WTC11 (cell line): Measurements from ENCODE around the gene PRR23E. TPM values are rescaled to one million over a fixed set of nuclear protein-coding genes. Genes with fewer than 3 reads are reported as not detected.
A peak's percentile ranks its signal among the peaks of the same experiment; 100 is the strongest.

Experiments used
- CREB1 ChIP-seq: sonication (generic); formaldehyde crosslinking; IDR thresholded peaks from 2 replicates; pipeline ENCODE4 v1.8.0; 2023; ENCODE audit warnings: mild to moderate bottlenecking, missing genetic modification reagents
- E2F1 ChIP-seq: sonication (generic); formaldehyde crosslinking; IDR thresholded peaks from 2 replicates; pipeline ENCODE4 v1.8.0; 2022; ENCODE audit warnings: mild to moderate bottlenecking, missing genetic modification reagents
- EMX1 ChIP-seq: fragments of 250-450 bp; sonication (Bioruptor Pico); IDR thresholded peaks from 2 replicates; pipeline ENCODE4 v1.8.0; 2021; ENCODE audit warnings: mild to moderate bottlenecking
- ETV6 ChIP-seq: sonication (generic); formaldehyde crosslinking; IDR thresholded peaks from 2 replicates; pipeline ENCODE4 v1.8.1; 2022; ENCODE audit warnings: mild to moderate bottlenecking, missing genetic modification reagents
- FOXJ3 ChIP-seq: sonication (generic); formaldehyde crosslinking; IDR thresholded peaks from 2 replicates; pipeline ENCODE4 v1.9.0; 2021; ENCODE audit warnings: missing genetic modification reagents, mild to moderate bottlenecking, borderline replicate concordance
- FOXP1 ChIP-seq: sonication (generic); formaldehyde crosslinking; IDR thresholded peaks from 2 replicates; pipeline ENCODE4 v1.8.0; 2022; ENCODE audit warnings: missing genetic modification reagents, mild to moderate bottlenecking, moderate library complexity, borderline replicate concordance
- HMGXB4 ChIP-seq: sonication (generic); formaldehyde crosslinking; IDR thresholded peaks from 2 replicates; pipeline ENCODE4 v1.8.1; 2023; ENCODE audit warnings: mild to moderate bottlenecking, moderate library complexity, missing genetic modification reagents
- KAT7 ChIP-seq: sonication (generic); formaldehyde crosslinking; IDR thresholded peaks from 2 replicates; pipeline ENCODE4 v1.8.1; 2023; ENCODE audit warnings: missing genetic modification reagents, mild to moderate bottlenecking, borderline replicate concordance
- NFE2L1 ChIP-seq: sonication (generic); formaldehyde crosslinking; IDR thresholded peaks from 2 replicates; pipeline ENCODE4 v1.8.1; 2023; ENCODE audit warnings: missing genetic modification reagents
- NFYB ChIP-seq: sonication (generic); formaldehyde crosslinking; conservative IDR thresholded peaks from 2 replicates; pipeline ENCODE4 v1.8.0; 2022; ENCODE audit warnings: low read depth, missing genetic modification reagents
- NR2C2 ChIP-seq: sonication (generic); formaldehyde crosslinking; IDR thresholded peaks from 2 replicates; pipeline ENCODE4 v1.8.0; 2022; ENCODE audit warnings: mild to moderate bottlenecking, missing genetic modification reagents
- PREB ChIP-seq: sonication (generic); formaldehyde crosslinking; IDR thresholded peaks from 2 replicates; pipeline ENCODE4 v1.8.1; 2022; ENCODE audit warnings: mild to moderate bottlenecking, missing genetic modification reagents, moderate library complexity, borderline replicate concordance
- PRRX2 ChIP-seq: fragments of 250-450 bp; sonication (Bioruptor Pico); IDR thresholded peaks from 2 replicates; pipeline ENCODE4 v1.8.0; 2021; ENCODE audit warnings: mild to moderate bottlenecking
- RORB ChIP-seq: fragments of 250-450 bp; sonication (Bioruptor Pico); IDR thresholded peaks from 2 replicates; pipeline ENCODE4 v1.9.0; 2021; ENCODE audit warnings: mild to moderate bottlenecking
- TP53 ChIP-seq: sonication (generic); formaldehyde crosslinking; IDR thresholded peaks from 2 replicates; pipeline ENCODE4 v1.8.1; 2023; ENCODE audit warnings: mild to moderate bottlenecking, missing genetic modification reagents
- ZNF317 ChIP-seq: sonication (generic); formaldehyde crosslinking; IDR thresholded peaks from 2 replicates; pipeline ENCODE4 v1.8.1; 2023; ENCODE audit warnings: low read depth, mild to moderate bottlenecking, moderate library complexity, missing genetic modification reagents, borderline replicate concordance
- ZNF396 ChIP-seq: fragments of 250-450 bp; sonication (Bioruptor Pico); IDR thresholded peaks from 2 replicates; pipeline ENCODE4 v1.8.0; 2021; ENCODE audit warnings: mild to moderate bottlenecking, moderate library complexity, borderline replicate concordance
- total RNA-seq: library from RNA; stranded (reverse); gene quantifications from 3 replicates; pipeline ENCODE4 v1.2.3, GENCODE V29; 2021
- TF ChIP-seq, protein P1 (sequence below): sonication (generic); formaldehyde crosslinking; IDR thresholded peaks from 2 replicates; pipeline ENCODE4 v1.8.1; 2023; ENCODE audit warnings: mild to moderate bottlenecking, missing genetic modification reagents
- TF ChIP-seq, protein P2 (sequence below): sonication (generic); formaldehyde crosslinking; IDR thresholded peaks from 2 replicates; pipeline ENCODE4 v1.8.0; 2023; ENCODE audit warnings: missing genetic modification reagents
- TF ChIP-seq, protein P3 (sequence below): sonication (generic); formaldehyde crosslinking; IDR thresholded peaks from 2 replicates; pipeline ENCODE4 v1.8.1; 2023; ENCODE audit warnings: mild to moderate bottlenecking, missing genetic modification reagents, moderate library complexity
- TF ChIP-seq, protein P4 (sequence below): sonication (generic); formaldehyde crosslinking; IDR thresholded peaks from 2 replicates; pipeline ENCODE4 v1.8.1; 2022; ENCODE audit warnings: missing genetic modification reagents, borderline replicate concordance
- TF ChIP-seq, protein P5 (sequence below): sonication (generic); formaldehyde crosslinking; IDR thresholded peaks from 2 replicates; pipeline ENCODE4 v1.8.0; 2022; ENCODE audit warnings: mild to moderate bottlenecking, missing genetic modification reagents
- TF ChIP-seq, protein P6 (sequence below): sonication (generic); formaldehyde crosslinking; IDR thresholded peaks from 2 replicates; pipeline ENCODE4 v1.8.0; 2022; ENCODE audit warnings: missing genetic modification reagents
- TF ChIP-seq, protein P7 (sequence below): sonication (generic); formaldehyde crosslinking; IDR thresholded peaks from 2 replicates; pipeline ENCODE4 v1.8.0; 2022; ENCODE audit warnings: mild to moderate bottlenecking, missing genetic modification reagents

PRR23E gene
- total RNA-seq, 1 experiment from 2014 or later, result not detected

DNA sequence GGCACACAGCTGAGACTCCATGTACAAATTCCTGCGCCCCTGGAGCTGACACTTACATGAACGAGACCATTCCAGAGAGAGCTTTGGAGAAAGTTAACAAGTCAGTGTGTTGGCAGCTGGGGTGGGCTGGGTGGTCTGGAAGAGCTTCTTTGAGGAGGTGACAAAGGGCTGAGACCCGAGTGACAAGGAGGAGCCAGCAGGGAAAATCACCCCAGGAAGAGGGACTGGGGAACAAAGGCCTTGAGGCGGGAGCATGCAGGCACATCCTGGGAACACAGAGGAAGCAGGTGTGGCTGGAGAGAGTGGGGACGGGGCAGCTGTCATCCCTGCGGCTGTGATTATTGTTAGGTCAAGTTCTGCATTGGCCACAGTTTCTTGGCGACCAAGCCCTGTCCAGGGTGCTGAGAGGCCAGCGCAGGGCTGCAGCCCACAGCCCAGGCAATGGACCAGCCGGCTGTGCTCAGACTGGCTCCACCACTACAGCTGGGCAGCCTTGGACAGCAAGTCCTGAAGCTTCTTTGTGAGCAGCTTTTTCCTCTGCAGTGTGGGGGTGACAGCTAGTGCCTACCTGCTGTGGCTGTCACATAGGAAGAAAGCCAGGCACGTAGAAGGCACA lies 34.2 kb upstream of the PRR23E start (continued):
- TF ChIP-seq TP53 (CRISPR knock-in tag), result peak; percentile 77; the same call in 1 of the 2 replicates
- TF ChIP-seq, protein P1, sequence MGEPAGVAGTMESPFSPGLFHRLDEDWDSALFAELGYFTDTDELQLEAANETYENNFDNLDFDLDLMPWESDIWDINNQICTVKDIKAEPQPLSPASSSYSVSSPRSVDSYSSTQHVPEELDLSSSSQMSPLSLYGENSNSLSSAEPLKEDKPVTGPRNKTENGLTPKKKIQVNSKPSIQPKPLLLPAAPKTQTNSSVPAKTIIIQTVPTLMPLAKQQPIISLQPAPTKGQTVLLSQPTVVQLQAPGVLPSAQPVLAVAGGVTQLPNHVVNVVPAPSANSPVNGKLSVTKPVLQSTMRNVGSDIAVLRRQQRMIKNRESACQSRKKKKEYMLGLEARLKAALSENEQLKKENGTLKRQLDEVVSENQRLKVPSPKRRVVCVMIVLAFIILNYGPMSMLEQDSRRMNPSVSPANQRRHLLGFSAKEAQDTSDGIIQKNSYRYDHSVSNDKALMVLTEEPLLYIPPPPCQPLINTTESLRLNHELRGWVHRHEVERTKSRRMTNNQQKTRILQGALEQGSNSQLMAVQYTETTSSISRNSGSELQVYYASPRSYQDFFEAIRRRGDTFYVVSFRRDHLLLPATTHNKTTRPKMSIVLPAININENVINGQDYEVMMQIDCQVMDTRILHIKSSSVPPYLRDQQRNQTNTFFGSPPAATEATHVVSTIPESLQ (CRISPR knock-in tag), result no peak
- TF ChIP-seq ETV6 (CRISPR knock-in tag), result peak; percentile 80
- TF ChIP-seq ZNF396 (CRISPR knock-in tag), result no peak
- TF ChIP-seq KAT7, result no peak
- TF ChIP-seq, protein P2, sequence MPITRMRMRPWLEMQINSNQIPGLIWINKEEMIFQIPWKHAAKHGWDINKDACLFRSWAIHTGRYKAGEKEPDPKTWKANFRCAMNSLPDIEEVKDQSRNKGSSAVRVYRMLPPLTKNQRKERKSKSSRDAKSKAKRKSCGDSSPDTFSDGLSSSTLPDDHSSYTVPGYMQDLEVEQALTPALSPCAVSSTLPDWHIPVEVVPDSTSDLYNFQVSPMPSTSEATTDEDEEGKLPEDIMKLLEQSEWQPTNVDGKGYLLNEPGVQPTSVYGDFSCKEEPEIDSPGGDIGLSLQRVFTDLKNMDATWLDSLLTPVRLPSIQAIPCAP (CRISPR knock-in tag), result peak; percentile 70; the same call in 1 of the 2 replicates
- no peak for TF ChIP-seq CREB1 (CRISPR knock-in tag)
- TF ChIP-seq HMGXB4 (CRISPR knock-in tag), result no peak
- TF ChIP-seq EMX1 (CRISPR knock-in tag), result no peak
- TF ChIP-seq ZNF317 (CRISPR knock-in tag), result no peak
- TF ChIP-seq NR2C2 (CRISPR knock-in tag), result no peak
- no peak for TF ChIP-seq PREB (CRISPR knock-in tag)
- no peak for TF ChIP-seq NFYB (CRISPR knock-in tag)
- no peak for TF ChIP-seq PRRX2
- no peak for TF ChIP-seq FOXJ3
- TF ChIP-seq, protein P3, sequence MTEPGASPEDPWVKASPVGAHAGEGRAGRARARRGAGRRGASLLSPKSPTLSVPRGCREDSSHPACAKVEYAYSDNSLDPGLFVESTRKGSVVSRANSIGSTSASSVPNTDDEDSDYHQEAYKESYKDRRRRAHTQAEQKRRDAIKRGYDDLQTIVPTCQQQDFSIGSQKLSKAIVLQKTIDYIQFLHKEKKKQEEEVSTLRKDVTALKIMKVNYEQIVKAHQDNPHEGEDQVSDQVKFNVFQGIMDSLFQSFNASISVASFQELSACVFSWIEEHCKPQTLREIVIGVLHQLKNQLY (CRISPR knock-in tag), result no peak; the same call in 1 of the 2 replicates
- no peak for TF ChIP-seq E2F1 (CRISPR knock-in tag)
- TF ChIP-seq, protein P4, sequence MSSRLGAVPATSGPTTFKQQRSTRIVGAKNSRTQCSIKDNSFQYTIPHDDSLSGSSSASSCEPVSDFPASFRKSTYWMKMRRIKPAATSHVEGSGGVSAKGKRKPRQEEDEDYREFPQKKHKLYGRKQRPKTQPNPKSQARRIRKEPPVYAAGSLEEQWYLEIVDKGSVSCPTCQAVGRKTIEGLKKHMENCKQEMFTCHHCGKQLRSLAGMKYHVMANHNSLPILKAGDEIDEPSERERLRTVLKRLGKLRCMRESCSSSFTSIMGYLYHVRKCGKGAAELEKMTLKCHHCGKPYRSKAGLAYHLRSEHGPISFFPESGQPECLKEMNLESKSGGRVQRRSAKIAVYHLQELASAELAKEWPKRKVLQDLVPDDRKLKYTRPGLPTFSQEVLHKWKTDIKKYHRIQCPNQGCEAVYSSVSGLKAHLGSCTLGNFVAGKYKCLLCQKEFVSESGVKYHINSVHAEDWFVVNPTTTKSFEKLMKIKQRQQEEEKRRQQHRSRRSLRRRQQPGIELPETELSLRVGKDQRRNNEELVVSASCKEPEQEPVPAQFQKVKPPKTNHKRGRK (CRISPR knock-in tag), result no peak
- TF ChIP-seq, protein P5, sequence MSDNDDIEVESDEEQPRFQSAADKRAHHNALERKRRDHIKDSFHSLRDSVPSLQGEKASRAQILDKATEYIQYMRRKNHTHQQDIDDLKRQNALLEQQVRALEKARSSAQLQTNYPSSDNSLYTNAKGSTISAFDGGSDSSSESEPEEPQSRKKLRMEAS (CRISPR knock-in tag), result peak; percentile 52
- peak; percentile 83 for TF ChIP-seq NFE2L1 (CRISPR knock-in tag)
- TF ChIP-seq, protein P6, sequence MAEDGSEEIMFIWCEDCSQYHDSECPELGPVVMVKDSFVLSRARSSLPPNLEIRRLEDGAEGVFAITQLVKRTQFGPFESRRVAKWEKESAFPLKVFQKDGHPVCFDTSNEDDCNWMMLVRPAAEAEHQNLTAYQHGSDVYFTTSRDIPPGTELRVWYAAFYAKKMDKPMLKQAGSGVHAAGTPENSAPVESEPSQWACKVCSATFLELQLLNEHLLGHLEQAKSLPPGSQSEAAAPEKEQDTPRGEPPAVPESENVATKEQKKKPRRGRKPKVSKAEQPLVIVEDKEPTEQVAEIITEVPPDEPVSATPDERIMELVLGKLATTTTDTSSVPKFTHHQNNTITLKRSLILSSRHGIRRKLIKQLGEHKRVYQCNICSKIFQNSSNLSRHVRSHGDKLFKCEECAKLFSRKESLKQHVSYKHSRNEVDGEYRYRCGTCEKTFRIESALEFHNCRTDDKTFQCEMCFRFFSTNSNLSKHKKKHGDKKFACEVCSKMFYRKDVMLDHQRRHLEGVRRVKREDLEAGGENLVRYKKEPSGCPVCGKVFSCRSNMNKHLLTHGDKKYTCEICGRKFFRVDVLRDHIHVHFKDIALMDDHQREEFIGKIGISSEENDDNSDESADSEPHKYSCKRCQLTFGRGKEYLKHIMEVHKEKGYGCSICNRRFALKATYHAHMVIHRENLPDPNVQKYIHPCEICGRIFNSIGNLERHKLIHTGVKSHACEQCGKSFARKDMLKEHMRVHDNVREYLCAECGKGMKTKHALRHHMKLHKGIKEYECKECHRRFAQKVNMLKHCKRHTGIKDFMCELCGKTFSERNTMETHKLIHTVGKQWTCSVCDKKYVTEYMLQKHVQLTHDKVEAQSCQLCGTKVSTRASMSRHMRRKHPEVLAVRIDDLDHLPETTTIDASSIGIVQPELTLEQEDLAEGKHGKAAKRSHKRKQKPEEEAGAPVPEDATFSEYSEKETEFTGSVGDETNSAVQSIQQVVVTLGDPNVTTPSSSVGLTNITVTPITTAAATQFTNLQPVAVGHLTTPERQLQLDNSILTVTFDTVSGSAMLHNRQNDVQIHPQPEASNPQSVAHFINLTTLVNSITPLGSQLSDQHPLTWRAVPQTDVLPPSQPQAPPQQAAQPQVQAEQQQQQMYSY (CRISPR knock-in tag), result 0 out of 2 replicates have a peak, but pooled peaks have one; percentile 60
- TF ChIP-seq FOXP1 (CRISPR knock-in tag), result peak; percentile 93; the same call in 1 of the 2 replicates
- TF ChIP-seq, protein P7, sequence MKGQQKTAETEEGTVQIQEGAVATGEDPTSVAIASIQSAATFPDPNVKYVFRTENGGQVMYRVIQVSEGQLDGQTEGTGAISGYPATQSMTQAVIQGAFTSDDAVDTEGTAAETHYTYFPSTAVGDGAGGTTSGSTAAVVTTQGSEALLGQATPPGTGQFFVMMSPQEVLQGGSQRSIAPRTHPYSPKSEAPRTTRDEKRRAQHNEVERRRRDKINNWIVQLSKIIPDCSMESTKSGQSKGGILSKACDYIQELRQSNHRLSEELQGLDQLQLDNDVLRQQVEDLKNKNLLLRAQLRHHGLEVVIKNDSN (CRISPR knock-in tag), result peak; percentile 69
- TF ChIP-seq RORB (CRISPR knock-in tag), result no peak
